ENCODE results near the gene DST.

Gene DST

DNA sequence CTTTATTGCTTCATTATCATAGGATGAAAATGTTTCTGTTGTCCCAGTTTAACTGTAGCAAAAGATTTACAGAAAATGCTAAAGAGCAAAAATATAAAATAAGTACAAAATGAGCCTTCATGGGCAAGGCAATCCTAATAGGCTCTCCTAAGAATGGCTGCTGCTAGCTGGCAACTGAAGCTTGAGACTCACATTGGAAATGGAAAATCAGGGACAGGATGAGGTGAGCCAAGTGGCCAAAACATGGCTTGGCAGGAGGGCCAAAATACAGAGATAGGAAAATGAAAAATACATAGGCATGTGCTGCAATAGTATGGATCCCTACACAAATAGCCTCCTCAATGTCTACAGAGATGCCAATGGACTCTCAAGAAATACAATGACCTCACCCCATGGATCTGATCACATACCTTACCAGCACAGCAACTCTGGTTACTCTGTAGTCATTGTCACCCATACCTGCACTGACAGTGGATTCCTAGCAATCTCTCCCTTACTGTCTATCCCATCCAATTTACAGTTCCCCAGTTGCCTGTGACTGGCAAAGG lies 105.4 kb downstream of the DST start:
- no peak overlapping the region for H3K4me3 ChIP-seq (ENCODE audit: low read length)
- DNase-seq (ENCODE audit: low read depth): no peak
- TF ChIP-seq, protein P1, sequence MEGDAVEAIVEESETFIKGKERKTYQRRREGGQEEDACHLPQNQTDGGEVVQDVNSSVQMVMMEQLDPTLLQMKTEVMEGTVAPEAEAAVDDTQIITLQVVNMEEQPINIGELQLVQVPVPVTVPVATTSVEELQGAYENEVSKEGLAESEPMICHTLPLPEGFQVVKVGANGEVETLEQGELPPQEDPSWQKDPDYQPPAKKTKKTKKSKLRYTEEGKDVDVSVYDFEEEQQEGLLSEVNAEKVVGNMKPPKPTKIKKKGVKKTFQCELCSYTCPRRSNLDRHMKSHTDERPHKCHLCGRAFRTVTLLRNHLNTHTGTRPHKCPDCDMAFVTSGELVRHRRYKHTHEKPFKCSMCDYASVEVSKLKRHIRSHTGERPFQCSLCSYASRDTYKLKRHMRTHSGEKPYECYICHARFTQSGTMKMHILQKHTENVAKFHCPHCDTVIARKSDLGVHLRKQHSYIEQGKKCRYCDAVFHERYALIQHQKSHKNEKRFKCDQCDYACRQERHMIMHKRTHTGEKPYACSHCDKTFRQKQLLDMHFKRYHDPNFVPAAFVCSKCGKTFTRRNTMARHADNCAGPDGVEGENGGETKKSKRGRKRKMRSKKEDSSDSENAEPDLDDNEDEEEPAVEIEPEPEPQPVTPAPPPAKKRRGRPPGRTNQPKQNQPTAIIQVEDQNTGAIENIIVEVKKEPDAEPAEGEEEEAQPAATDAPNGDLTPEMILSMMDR (conservative IDR thresholded peaks at IDR 0.05; ENCODE audit: low read length): no peak

DNA sequence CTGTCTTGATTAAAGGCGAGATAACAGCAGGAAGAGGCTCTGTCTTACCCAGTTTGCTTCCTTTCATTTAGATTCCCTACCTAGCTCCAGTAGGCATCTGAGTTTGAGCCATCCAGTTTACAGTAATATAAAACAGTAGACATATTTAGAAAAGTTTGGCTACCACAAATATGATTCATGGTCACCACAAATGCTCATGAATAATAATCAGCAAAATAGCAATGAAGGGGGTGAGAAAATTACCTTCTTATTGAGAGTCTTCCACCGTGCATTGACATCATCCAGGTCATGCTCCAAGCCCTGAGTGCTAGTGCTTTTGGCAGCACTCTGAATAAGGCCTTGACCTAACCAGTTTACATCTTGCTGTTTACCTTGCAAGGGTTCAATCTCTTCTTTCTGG lies 106.2 kb downstream of the DST start:
- no peak for DNase-seq (ENCODE audit: low read depth)
- H3K4me3 ChIP-seq (ENCODE audit: low read length): no peak overlapping the region
- TF ChIP-seq, protein P1 (conservative IDR thresholded peaks at IDR 0.05; ENCODE audit: low read length): no peak

DNA sequence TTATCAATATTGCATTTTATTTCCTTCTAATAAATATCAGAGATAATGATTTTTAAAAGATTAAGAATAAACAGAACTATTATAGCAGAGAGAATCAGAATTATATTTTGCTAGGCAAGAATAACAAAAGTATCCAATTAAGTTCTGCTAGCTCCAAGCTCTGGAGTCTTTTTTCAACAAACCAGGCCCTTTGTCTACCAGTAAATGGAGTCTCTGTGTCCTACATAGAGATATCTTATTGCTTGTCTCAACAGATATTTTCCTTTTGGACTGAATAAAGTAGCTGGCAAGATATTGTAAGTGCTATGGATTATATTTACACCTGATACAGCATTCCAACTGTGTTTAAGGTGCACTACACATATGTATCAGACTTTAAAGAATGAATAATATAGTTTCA lies 107.1 kb downstream of the DST start:
- H3K4me3 ChIP-seq (ENCODE audit: low read length): no peak overlapping the region
- TF ChIP-seq, protein P1 (conservative IDR thresholded peaks at IDR 0.05; ENCODE audit: low read length): no peak
- no peak for DNase-seq (ENCODE audit: low read depth)

DNA sequence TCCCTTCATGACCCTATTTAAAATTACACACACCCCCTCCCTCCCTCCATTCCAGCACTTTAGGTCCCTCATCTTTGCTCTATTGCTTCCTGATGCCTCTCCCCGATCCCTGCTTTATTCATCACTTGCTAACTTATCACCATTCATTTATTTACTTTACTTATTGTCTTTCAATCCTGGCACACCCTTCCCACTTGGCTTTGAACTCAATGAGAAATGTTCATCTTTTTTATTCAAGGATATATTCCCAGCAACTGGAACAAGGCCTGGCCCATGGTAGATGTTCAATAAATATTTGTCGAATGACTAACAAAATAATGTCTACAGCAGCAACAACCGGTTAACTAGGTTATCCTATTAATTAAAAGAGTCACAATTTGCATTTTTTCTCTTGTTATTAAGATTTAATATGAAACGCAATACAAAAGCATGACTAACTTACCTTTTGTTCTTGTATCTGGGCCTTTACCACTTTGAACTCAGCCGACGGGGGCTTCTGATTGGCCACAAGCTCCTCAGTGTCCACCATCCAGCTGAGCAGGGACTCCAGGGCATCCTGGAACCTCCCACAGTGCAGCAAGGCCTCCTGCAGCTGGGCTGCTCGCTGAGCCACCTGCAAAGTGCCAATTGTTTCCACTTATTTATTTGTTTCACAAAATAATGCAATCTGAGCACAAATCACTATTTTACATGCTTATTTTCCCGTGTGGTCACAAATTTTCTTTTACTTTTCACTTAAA lies 107.8 kb downstream of the DST start:
- H3K4me3 ChIP-seq (ENCODE audit: low read length): no peak overlapping the region
- no peak for DNase-seq (ENCODE audit: low read depth)
- TF ChIP-seq, protein P1 (conservative IDR thresholded peaks at IDR 0.05; ENCODE audit: low read length): no peak

- DNase-seq (ENCODE audit: low read depth): no peak
- TF ChIP-seq, protein P1 (conservative IDR thresholded peaks at IDR 0.05; ENCODE audit: low read length): no peak
- H3K4me3 ChIP-seq (ENCODE audit: low read length): no peak overlapping the region
These were observed 109.7 kb downstream of the DST start for GRCh38 chr6:56532766-56533551.

- DNase-seq (ENCODE audit: low read depth): no peak
- H3K4me3 ChIP-seq (ENCODE audit: low read length): no peak overlapping the region
- TF ChIP-seq, protein P1 (conservative IDR thresholded peaks at IDR 0.05; ENCODE audit: low read length): no peak
These were observed 110.7 kb downstream of the DST start for GRCh38 chr6:56531839-56532595.
